DMS53 treated with DMSO at 0.1 percent for 48 hours (cell line): ENCODE results near the gene KLK11.

Experiments
- DNase-seq: peaks from one replicate; lab custom pipeline; 2025; ENCODE audit not compliant: unreplicated experiment; lab: John Stamatoyannopoulos, UW

The KLK11 gene

DNA sequence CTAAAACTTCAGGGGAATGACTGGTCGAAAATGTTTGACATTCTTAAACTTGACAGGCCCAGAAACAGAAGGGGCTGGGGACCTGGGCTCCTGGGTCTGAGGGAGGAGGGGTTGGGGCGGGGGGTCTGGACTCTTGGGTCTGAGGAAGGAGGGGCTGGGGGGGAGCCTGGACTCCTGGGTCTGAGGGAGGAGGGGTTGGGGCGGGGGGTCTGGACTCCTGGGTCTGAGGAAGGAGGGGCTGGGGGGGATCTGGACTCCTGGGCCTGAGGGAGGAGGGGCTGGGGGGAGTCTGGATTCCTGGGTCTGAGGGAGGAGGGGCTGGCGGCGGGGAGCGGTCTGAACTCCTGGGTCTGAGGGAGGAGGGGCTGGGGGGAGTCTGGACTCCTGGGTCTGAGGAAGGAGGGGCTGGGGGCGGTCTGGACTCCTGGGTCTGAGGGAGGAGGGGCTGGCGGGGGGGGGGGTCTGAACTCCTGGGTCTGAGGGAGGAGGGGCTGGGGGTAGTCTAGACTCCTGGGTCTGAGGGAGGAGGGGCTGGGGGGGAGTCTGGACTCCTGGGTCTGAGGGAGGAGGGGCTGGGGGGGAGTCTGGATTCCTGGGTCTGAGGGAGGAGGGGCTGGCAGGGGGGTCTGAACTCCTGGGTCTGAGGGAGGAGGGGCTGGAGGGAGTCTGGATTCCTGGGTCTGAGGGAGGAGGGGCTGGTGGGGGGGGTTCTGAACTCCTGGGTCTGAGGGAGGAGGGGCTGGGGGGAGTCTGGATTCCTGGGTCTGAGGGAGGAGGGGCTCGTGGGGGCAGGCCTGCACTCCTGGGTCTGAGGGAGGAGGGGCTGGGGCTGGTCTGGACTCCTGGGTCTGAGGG lies 51.5 kb downstream of the KLK11 start:
- DNase-seq, result no peak

GRCh38 chr19:50972795-50973376 lies 53.5 kb downstream of the KLK11 start:
- no peak for DNase-seq
